ENCODE data around the gene C6orf15.
A peak's percentile ranks its signal among the peaks of the same experiment; 100 is the strongest.

Gene C6orf15

GRCh38 chr6:31130751-31131150 is 18.4 kb upstream of the C6orf15 start:
- DNase-seq (ENCODE audit: low spot score): no peak

DNA sequence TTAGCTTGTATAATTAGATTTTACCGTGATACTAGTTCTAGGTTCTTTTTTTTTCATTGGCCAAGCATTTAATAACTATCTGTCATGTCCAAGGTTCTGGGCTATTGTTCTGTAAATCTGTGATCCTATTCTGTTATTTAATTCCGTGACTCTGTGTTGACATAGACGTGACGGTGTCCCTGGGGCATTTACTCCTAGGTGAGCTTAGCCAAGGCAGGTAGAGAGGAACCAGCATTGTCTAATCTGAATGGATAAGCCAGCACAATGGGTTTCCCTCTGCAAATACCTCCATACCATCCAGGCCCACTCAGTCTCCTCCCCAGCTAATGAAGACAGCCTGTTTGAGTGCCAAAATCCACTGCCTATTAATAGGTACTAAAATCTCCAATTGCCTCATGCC is 16.8 kb upstream of the C6orf15 start:
- DNase-seq (ENCODE audit: low spot score): no peak

GRCh38 chr6:31128093-31128676 is 15.8 kb upstream of the C6orf15 start:
- peak; percentile 77 for DNase-seq (ENCODE audit: low spot score)

- no peak for DNase-seq (ENCODE audit: low spot score)
These were observed 14.2 kb upstream of the C6orf15 start for GRCh38 chr6:31126396-31127175.

GRCh38 chr6:31125586-31126363 is 13.4 kb upstream of the C6orf15 start:
- no peak for DNase-seq (ENCODE audit: low spot score)

GRCh38 chr6:31125162-31125561 is 12.8 kb upstream of the C6orf15 start:
- no peak for DNase-seq (ENCODE audit: low spot score)

DNA sequence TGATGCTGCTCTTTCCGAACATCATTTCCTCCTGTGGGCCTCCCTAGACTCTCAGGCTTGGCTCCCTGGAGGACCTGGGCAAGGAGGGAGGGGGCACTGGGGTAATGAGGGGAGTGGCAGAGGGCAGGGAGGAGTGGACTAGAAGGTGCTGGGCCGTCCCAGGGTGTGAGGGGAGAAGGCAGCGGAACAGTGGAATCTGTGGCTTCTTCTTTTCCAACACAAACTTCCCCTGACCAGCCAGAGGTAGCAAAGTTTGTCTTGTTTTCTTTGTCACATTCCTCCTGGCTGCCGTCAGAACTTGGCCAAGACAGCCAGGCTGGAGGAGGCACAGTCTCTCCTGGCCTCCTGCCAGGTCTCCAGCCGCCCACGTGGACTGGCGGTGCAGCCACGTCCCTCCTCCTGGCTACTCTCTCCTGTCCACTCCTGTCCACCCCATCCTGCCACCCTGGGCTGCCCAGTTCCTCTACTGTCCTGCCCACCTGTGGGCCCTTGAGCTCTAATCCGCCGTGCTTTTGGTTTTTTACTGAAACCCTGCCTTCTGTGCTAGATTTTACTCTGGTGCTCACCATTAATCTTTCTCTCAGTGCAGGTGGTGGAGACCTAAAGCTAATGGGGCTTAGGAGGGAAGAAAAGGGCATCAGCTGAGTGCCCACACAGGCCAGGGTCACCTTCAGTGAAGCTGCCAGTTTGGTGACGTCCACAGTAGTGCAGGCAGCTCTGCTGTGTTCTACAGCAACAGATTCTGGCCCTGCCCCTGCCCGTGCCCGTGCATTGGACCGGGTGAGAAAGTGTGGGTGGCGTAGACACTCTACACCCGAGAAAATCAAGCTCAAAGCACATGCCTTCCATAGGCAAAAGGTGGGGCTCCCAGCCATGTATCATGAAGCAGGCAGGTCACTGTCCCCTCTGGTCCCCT is 10.7 kb upstream of the C6orf15 start:
- no peak for DNase-seq (ENCODE audit: low spot score)

GRCh38 chr6:31121131-31121790 is 8.9 kb upstream of the C6orf15 start:
- DNase-seq (ENCODE audit: low spot score): no peak

DNA sequence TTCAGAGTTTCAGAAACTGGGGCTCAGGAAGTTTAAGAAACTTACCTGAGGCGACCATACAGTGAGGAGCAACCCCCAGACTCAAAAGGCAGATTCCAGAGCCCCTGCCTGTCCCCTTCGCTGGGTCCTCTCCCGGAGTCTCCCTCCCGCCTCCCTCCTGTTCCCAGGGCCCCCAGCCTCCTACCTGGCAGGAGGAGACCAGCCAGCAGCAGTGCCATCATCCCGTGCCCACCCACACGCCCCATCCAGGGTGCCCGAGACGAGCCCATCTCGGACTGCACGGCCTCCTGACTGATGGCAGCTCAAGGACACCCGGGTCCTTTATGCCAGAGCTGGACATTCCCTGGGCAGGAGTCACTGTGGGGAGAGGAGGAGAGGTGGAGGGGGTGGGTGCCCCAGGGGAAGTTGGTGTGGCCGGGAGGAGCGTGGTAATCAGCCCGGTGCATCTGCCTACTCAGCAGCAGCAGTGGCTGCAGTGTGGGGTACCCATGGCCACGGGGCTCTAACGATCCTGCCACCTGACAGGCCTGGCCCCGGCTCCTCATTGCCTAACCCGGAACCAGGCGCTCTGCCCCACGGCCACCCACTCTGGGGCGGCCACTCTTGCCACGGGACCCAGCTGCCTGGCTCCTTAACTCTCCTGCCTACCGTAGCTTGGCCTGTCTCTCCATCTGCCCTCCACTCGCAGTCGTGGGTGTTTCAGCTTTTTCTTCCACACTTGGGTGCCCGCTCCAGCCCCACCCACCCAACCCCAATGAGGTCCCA is 8.0 kb upstream of the C6orf15 start, which contains the start of gene CDSN:
CDSN (minus strand) TSS at position 296 of the 765 bp plus-strand sequence; CDS start at position 269, 27 bp downstream.
- DNase-seq (ENCODE audit: low spot score): no peak

DNA sequence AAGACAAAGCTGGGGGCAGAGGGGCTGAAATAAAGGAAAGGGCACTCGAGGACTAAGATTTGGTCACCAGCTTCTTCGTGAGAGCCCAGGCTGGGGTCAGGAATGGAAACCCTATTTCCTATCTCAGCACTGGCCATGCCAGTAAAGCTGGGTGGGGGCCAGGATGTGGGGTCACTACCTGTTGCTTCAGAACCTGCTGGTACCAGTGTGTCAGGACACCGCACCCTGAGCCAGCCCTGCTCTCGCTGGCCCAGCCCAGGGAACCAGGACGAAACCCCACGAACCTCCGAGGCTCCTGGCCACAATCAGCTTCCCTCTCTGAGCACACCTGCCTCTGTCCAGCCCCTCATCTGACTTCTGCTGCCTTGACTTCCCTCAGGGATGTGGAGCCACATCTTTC is 5.8 kb upstream of the C6orf15 start:
- no peak for DNase-seq (ENCODE audit: low spot score)

DNA sequence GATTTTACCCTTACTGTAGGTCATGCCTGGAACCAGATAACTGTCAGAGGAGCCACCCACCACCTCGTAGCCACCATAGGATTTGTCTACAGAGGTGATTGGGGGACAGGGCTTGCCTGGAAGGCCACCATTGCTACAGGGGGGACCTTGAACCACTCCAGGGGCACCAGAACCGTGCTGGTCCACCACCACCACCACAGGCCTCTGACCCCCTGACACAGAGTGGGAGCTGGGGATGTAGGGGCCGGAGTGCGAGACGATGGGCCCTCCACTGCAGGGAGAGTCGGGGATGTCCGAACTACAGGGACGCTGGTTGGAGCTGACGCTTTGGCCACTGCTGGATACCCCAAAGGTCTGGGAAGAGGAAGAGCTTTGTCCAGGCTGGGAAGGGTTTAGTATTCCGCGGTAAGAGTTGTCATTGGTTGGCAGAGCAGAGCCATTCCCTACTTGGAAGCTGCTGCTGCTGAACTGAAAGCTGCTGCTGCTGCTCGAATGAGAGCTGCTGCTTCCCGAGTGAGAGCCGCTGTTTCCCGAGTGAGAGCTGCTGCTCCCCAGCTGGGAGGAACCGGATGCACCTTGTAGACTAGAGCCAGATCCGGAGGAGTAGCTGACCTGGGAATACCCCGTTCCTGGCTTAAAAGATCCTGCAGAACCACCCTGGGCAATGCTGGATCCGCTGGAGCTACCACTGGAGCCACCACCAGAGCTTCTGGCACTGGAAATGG is 4.4 kb upstream of the C6orf15 start:
- DNase-seq (ENCODE audit: low spot score): no peak

DNA sequence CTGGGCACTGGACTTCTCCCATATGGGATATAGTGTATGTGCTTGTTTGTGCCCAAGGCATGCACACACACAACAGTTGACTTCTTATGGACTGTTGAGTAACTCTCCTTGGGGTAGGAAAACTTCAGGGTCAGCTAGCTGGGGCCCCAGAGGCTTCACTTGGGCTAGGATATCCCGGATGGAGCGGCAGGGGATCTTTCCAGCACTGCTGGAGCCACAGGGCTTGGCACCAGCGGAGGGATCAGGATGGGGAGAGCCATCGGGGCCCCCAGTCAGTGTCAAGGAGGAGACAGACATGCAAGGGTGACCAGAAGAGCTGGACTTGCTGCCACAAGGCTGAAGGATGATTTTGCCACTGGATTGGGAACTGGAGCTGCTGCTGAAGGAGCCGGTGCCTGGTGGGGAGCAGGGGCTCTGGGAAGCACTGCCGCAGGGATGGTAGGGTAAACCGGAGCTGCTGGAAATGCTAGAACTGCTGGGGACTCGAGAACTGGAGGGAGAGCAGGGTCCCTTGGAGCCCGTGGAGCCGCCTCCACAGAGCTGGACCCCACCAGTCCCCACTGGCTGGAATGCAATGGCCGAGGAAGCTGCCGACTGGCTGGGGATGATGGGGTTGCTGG is 3.7 kb upstream of the C6orf15 start:
- no peak for DNase-seq (ENCODE audit: low spot score)

DNA sequence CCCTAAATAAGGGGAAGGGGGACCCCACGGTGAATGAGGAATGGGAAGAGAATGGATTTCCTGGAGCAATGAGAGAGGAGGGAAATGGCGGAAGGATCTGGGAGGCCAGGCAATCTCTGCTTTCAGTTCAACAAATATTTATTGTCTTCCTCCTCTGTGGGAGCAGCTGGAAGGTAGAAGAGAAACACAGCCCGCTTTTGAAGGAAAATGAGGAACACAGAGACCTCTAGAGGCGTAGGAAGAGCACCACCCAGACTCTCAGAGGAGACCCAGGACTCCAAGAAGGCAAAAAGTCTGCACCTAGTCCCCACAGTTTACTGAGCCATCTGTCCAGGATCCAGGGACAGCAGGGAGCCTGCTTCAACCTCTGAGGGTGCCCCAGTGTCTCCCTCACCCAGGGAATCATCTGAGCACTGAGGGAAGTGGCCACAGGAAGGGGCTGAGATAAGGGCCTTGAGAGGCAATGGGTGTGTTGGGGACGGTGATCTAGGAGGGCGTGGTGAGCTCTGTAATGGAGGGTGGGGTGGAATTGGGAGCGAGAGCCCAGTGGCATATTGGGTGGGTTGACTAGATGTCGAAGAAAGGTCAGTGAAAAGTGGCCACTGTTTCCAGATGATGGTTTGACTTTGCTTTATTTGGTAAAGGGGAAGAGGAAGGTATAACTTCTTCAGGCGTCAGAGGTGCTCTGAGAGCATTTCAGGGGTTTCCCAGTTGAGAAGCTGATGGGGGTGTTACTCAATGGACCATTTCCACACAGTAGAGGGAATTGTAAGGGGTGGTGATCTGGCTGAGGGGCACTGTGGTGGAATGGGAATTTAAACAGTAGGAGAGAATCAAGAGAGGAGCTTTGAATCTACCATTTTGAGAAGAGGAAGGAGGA is 2.8 kb upstream of the C6orf15 start:
- DNase-seq (ENCODE audit: low spot score): no peak

DNA sequence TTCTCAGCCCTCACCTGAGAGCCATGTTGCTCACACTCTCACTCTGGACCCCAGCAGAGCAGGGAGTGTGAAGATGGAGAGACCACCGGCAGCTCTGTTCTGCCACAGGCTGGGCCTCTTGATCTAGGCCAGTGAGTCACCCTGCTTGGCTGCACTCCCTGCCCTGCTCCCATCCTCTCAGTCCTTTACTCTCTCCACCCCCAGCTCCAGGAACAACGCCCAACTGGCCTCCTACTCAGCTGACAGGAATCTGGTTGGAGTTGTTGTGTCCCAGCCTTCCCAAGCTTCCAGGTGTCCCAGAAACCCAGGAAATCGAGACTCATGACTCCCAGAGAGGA is 2.1 kb upstream of the C6orf15 start, which contains the start of gene PSORS1C1:
PSORS1C1 (plus strand) TSS at position 260 of the 338 bp plus-strand sequence. CDS start 14,833 bp downstream, outside the sequence.
- no peak for DNase-seq (ENCODE audit: low spot score)

- no peak for DNase-seq (ENCODE audit: low spot score)
These were observed 1.6 kb upstream of the C6orf15 start for GRCh38 chr6:31113861-31114540.

DNA sequence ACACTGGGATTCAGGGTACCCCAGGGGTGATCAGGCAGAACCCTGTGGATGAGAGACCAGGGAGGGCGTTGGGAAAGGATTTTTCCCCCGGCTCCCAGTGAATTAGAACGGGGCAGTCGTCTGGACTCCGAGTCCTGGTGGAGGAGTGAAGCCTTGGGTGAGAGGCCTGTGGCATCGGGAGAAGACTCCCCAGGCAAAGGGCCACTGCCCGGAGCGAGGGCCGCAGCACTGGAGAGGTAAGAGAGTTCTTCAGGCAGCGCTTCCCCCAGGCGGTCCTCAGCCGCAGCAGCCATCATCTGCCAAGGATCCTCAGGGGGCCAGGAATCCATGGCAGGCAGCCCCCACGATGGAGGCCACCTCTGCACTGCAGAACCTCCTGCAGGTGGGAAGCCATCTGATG is 663 bp downstream of the C6orf15 start:
- DNase-seq (ENCODE audit: low spot score): no peak

GRCh38 chr6:31110825-31111582 is 1.4 kb downstream of the C6orf15 start:
- no peak for DNase-seq (ENCODE audit: low spot score)

All from CD4-positive, alpha-beta T cell treated with Interleukin-2 at 100 ng/mL for 4 hours (primary cell).